HepG2 (cell line): ENCODE data around the gene NCAM2. TPM values are rescaled to one million over a fixed set of nuclear protein-coding genes. Genes with fewer than 3 reads are reported as not detected.

Experiments
- ATAC-seq: fragments of 200-7000 bp; cut with Tn5 transposase; 3 replicates; pipeline ENCODE4 v1.9.1; 2020; ENCODE audit warnings: mild to moderate bottlenecking, moderate library complexity
- BruUV-seq: library from RNA; stranded (reverse); fragments of 400-500 nt; replicated peaks from 2 replicates; lab custom pipeline; 2021; lab: Mats Ljungman, UMichigan
- CTCF ChIA-PET: fragments of 300-600 bp; formaldehyde crosslinking; extraction: SDS; loops from one replicate; lab custom pipeline; 2021; ENCODE audit warnings: low total read pairs, inconsistent platforms, low intra/inter-chr PET ratio; lab: Yijun Ruan, JAX
- POLR2A ChIA-PET: fragments of 350-600 bp; sonication (Branson Sonifier 250); formaldehyde crosslinking; loops from one replicate; lab custom pipeline; 2020; ENCODE audit warnings: antibody characterized with exemption, inconsistent platforms; lab: Yijun Ruan, JAX
- DNase-seq: peaks from one replicate; pipeline ENCODE4 v3.0.0-alpha.2; 2015; ENCODE audit warnings: low spot score
- FAIRE-seq: peaks from 3 replicates; lab custom pipeline; 2011; peaks lifted over from hg19 to GRCh38; lab: Jason Lieb, UNC
- H2AFZ ChIP-seq: one replicate; pipeline ENCODE4 v1.6.1; 2011; ENCODE audit warnings: low read length, inconsistent platforms
- H3K27ac ChIP-seq: fragments of 300-600 bp; 3 replicates; pipeline ENCODE4 v1.8.0; 2011; ENCODE audit warnings: mixed run types, mild to moderate bottlenecking, mixed read lengths, low read length, inconsistent platforms; ENCODE audit not compliant: insufficient read depth; ENCODE audit errors: extremely low read length
- H3K27me3 ChIP-seq, 2 experiments: fragments of 200-600 bp in 1 of 2; 2 replicates in 1 of 2; 3 replicates in 1 of 2; pipeline versions ENCODE4 v1.6.0 to v1.8.0; 2011; ENCODE audit warnings: low read length in 2 of 2, mild to moderate bottlenecking in 2 of 2, moderate library complexity in 2 of 2, inconsistent platforms in 1 of 2; ENCODE audit not compliant: insufficient read depth in 2 of 2, control insufficient read depth in 1 of 2
- H3K36me3 ChIP-seq, 2 experiments: fragments of 200-600 bp in 1 of 2; replicated peaks in 1 of 2; 2 replicates in 1 of 2; 3 replicates in 1 of 2; pipeline versions ENCODE4 v1.5.1 to v1.8.0; 2011; ENCODE audit warnings: low read length in 2 of 2, inconsistent platforms in 1 of 2; ENCODE audit not compliant: insufficient read depth in 2 of 2, control insufficient read depth in 1 of 2
- H3K4me1 ChIP-seq: 2 replicates; pipeline ENCODE4 v1.5.1; 2012; ENCODE audit warnings: low read length, inconsistent platforms; ENCODE audit not compliant: insufficient read depth
- H3K4me2 ChIP-seq: 2 replicates; pipeline ENCODE4 v1.6.0; 2011; ENCODE audit warnings: low read depth, low read length, inconsistent platforms
- H3K4me3 ChIP-seq, 3 experiments: fragments of 200-600 bp in 1 of 3; sonication (generic), shearing (Covaris generic) in 1 of 3; replicated peaks in 1 of 3; 2 replicates each; pipeline ENCODE4 v1.5.1; 2011 to 2016; ENCODE audit warnings: low read length in 3 of 3, inconsistent platforms in 2 of 3, low read depth in 2 of 3, mild to moderate bottlenecking in 2 of 3, control low read depth in 1 of 3, mixed read lengths in 1 of 3; ENCODE audit not compliant: insufficient read depth in 1 of 3
- H3K79me2 ChIP-seq: one replicate; pipeline ENCODE4 v1.6.1; 2011; ENCODE audit warnings: low read length, inconsistent platforms; ENCODE audit not compliant: insufficient read depth
- H3K9ac ChIP-seq: 2 replicates; pipeline ENCODE4 v1.6.0; 2011; ENCODE audit warnings: mild to moderate bottlenecking, low read depth, low read length, inconsistent platforms; ENCODE audit not compliant: insufficient read depth
- H3K9me3 ChIP-seq: 2 replicates; pipeline ENCODE4 v1.5.1; 2012; ENCODE audit warnings: mild to moderate bottlenecking, low read length
- H4K20me1 ChIP-seq: 2 replicates; pipeline ENCODE4 v1.6.0; 2011; ENCODE audit warnings: inconsistent platforms, mild to moderate bottlenecking, low read length, moderate library complexity; ENCODE audit not compliant: insufficient read depth
- HHEX ChIP-seq: IDR thresholded peaks from 2 replicates; pipeline ENCODE4 v1.6.1; 2016; ENCODE audit warnings: control low read depth
- HNF4A ChIP-seq: sonication (generic); formaldehyde crosslinking; IDR thresholded peaks from 2 replicates; pipeline ENCODE4 v1.4.0; 2020; ENCODE audit warnings: missing genetic modification reagents
- HNRNPLL ChIP-seq: fragments of 200-400 bp; formaldehyde crosslinking; IDR thresholded peaks from 2 replicates; pipeline ENCODE4 v1.6.1; 2017; ENCODE audit warnings: mild to moderate bottlenecking, low read depth, low read length; ENCODE audit not compliant: poor library complexity, severe bottlenecking
- KLF6 ChIP-seq: IDR thresholded peaks from 2 replicates; pipeline ENCODE4 v1.8.0; 2016; ENCODE audit warnings: missing biosample characterization, missing genetic modification reagents
- TRIM24 ChIP-seq: sonication (generic); formaldehyde crosslinking; IDR thresholded peaks from 2 replicates; pipeline ENCODE4 v1.8.0; 2022; ENCODE audit warnings: mild to moderate bottlenecking, missing genetic modification reagents
- ZNF577 ChIP-seq: sonication (generic); formaldehyde crosslinking; IDR thresholded peaks from 2 replicates; pipeline ENCODE4 v1.4.0; 2020; ENCODE audit warnings: mild to moderate bottlenecking, low read depth, missing genetic modification reagents, borderline replicate concordance
- ZNF768 ChIP-seq: sonication (generic); formaldehyde crosslinking; IDR thresholded peaks from 2 replicates; pipeline ENCODE4 v1.4.0; 2020; ENCODE audit warnings: missing genetic modification reagents
- ZNF788 ChIP-seq: sonication (generic); formaldehyde crosslinking; IDR thresholded peaks from 2 replicates; pipeline ENCODE4 v1.5.0; 2020; ENCODE audit warnings: mild to moderate bottlenecking, missing genetic modification reagents, borderline replicate concordance
- ZSCAN20 ChIP-seq: sonication (generic); formaldehyde crosslinking; IDR thresholded peaks from 2 replicates; pipeline ENCODE4 v1.4.0; 2020; ENCODE audit warnings: missing genetic modification reagents, mild to moderate bottlenecking, borderline replicate concordance
- WGBS: methylation state at CpG from one replicate; pipeline ENCODE4 v1.1.6; 2017; ENCODE audit warnings: low lambda C conversion rate; 5-methylcytosine and 5-hydroxymethylcytosine counted together
- in situ Hi-C: cut with HindIII; loops from 2 replicates; pipeline ENCODE4 v1.10.0; 2017; ENCODE audit warnings: low pct_unique_long_range_greater_than_20kb; ENCODE audit not compliant: extremely low pct_ligation_motif_present
- intact Hi-C: fragments of 100-400 bp; cut with micrococcal nuclease; formaldehyde crosslinking; loops from one replicate; pipeline ENCODE4 v1.10.0; 2022; ENCODE audit not compliant: unreplicated experiment
- polyA plus RNA-seq, 8 experiments: library from polyadenylated mRNA; depleted of rRNA in 3 of 8; stranded (reverse) in 7 of 8; unstranded in 1 of 8; fragments of >200 nt; fragmentation: Illumina TruSeq in 4 of 8; extraction: Trizol in 4 of 8; gene quantifications; 2 replicates each; pipeline versions ENCODE4 v1.2.1 to v1.2.3, GENCODE V29; 2011 to 2016; ENCODE audit warnings: low read depth in 4 of 8, missing spikeins in 1 of 8, mixed read lengths in 1 of 8; ENCODE audit not compliant: insufficient read depth in 1 of 8
- total RNA-seq, 5 experiments: library from RNA; depleted of rRNA; stranded (reverse); fragments of >200 nt; fragmentation: Illumina TruSeq; extraction: Trizol; gene quantifications; 2 replicates each; pipeline ENCODE4 v1.2.3, GENCODE V29; 2016; ENCODE audit warnings: low read depth in 1 of 5
- TF ChIP-seq, protein P1 (sequence below): sonication (generic); formaldehyde crosslinking; IDR thresholded peaks from 2 replicates; pipeline ENCODE4 v1.4.0; 2020; ENCODE audit warnings: missing genetic modification reagents, mild to moderate bottlenecking, borderline replicate concordance
- TF ChIP-seq, protein P2 (sequence below): sonication (generic); formaldehyde crosslinking; IDR thresholded peaks from 2 replicates; pipeline ENCODE4 v1.8.1; 2022; ENCODE audit warnings: low read depth, mild to moderate bottlenecking, missing genetic modification reagents
- TF ChIP-seq, protein P3 (sequence below): sonication (generic); formaldehyde crosslinking; IDR thresholded peaks from 2 replicates; pipeline ENCODE4 v1.5.0; 2020; ENCODE audit warnings: mild to moderate bottlenecking, missing genetic modification reagents, borderline replicate concordance
- TF ChIP-seq, protein P4 (sequence below): sonication (generic); formaldehyde crosslinking; IDR thresholded peaks from 2 replicates; pipeline ENCODE4 v1.4.0; 2020; ENCODE audit warnings: mild to moderate bottlenecking, missing genetic modification reagents, borderline replicate concordance

Gene NCAM2
- total and polyA plus RNA-seq, 2 of the 13 experiments (the other 11 are each of a cell fraction or from before 2014, with no cell fraction given): not detected

DNA sequence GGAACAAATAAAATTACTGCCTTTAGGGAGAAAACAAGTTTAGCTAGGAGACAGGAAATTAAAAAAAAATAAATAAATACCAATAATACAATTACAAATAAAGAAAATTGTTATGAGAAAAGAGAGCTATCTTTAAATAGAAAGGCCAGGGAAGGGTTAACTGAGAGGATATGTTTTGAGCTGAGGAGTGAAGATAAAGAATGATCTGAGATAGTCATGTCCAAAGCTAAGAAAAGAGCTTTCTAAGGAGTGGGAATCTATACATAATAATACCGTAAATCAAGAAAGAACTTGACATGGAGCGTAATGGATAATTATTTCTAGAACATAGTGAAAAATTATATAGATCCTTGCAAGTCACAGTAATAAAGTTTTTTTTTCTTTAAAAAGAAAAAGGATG is 176.5 kb downstream of the NCAM2 start:
- in situ Hi-C loops (no loop called here), intact Hi-C loops (no loop called here)
- H3K4me1 ChIP-seq: no peaks in the 10 kb centered on the region
- no TSS peak for BruUV-seq
- no peak overlapping the region for H3K4me3 ChIP-seq
- no peaks in the 10 kb centered on the region for H3K79me2 ChIP-seq
- no peaks in the 10 kb centered on the region for H4K20me1 ChIP-seq
- WGBS: 27% methylated on average over 2 of the region's 2 CpGs
- ATAC-seq (no peak), DNase-seq (no peak), FAIRE-seq (no peak)
- no peaks in the 10 kb centered on the region for H3K36me3 ChIP-seq
- no peak overlapping the region for H3K4me2 ChIP-seq
- H3K27me3 ChIP-seq: no peaks in the 10 kb centered on the region
- no peak overlapping the region for H3K27ac ChIP-seq
- ChIA-PET CTCF (no interaction called here), POLR2A (no interaction called here)
- H3K9me3 ChIP-seq: peaks cover 45% of the 10 kb centered on the region
- no peak overlapping the region for H2AFZ ChIP-seq
- H3K9ac ChIP-seq: no peak overlapping the region
- no peak for TF ChIP-seq HNRNPLL
- TF ChIP-seq, protein P1, sequence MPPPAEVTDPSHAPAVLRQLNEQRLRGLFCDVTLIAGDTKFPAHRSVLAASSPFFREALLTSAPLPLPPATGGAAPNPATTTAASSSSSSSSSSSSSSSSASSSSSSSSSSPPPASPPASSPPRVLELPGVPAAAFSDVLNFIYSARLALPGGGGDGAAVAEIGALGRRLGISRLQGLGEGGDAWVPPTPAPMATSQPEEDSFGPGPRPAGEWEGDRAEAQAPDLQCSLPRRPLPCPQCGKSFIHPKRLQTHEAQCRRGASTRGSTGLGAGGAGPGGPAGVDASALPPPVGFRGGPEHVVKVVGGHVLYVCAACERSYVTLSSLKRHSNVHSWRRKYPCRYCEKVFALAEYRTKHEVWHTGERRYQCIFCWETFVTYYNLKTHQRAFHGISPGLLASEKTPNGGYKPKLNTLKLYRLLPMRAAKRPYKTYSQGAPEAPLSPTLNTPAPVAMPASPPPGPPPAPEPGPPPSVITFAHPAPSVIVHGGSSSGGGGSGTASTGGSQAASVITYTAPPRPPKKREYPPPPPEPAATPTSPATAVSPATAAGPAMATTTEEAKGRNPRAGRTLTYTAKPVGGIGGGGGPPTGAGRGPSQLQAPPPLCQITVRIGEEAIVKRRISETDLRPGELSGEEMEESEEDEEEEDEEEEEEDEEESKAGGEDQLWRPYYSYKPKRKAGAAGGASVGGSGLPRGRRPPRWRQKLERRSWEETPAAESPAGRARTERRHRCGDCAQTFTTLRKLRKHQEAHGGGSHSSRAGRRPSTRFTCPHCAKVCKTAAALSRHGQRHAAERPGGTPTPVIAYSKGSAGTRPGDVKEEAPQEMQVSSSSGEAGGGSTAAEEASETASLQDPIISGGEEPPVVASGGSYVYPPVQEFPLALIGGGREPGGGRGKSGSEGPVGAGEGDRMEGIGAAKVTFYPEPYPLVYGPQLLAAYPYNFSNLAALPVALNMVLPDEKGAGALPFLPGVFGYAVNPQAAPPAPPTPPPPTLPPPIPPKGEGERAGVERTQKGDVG (CRISPR knock-in tag): no peak
- TF ChIP-seq HHEX (CRISPR knock-in tag): no peak
- no peak for TF ChIP-seq KLF6
- TF ChIP-seq, protein P2, sequence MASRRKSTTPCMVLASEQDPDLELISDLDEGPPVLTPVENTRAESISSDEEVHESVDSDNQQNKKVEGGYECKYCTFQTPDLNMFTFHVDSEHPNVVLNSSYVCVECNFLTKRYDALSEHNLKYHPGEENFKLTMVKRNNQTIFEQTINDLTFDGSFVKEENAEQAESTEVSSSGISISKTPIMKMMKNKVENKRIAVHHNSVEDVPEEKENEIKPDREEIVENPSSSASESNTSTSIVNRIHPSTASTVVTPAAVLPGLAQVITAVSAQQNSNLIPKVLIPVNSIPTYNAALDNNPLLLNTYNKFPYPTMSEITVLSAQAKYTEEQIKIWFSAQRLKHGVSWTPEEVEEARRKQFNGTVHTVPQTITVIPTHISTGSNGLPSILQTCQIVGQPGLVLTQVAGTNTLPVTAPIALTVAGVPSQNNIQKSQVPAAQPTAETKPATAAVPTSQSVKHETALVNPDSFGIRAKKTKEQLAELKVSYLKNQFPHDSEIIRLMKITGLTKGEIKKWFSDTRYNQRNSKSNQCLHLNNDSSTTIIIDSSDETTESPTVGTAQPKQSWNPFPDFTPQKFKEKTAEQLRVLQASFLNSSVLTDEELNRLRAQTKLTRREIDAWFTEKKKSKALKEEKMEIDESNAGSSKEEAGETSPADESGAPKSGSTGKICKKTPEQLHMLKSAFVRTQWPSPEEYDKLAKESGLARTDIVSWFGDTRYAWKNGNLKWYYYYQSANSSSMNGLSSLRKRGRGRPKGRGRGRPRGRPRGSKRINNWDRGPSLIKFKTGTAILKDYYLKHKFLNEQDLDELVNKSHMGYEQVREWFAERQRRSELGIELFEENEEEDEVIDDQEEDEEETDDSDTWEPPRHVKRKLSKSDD (CRISPR knock-in tag): no peak
- TF ChIP-seq HNF4A: no peak
- no peak for TF ChIP-seq ZSCAN20 (CRISPR knock-in tag)
- TF ChIP-seq ZNF788 (CRISPR knock-in tag): no peak
- TF ChIP-seq, protein P3, sequence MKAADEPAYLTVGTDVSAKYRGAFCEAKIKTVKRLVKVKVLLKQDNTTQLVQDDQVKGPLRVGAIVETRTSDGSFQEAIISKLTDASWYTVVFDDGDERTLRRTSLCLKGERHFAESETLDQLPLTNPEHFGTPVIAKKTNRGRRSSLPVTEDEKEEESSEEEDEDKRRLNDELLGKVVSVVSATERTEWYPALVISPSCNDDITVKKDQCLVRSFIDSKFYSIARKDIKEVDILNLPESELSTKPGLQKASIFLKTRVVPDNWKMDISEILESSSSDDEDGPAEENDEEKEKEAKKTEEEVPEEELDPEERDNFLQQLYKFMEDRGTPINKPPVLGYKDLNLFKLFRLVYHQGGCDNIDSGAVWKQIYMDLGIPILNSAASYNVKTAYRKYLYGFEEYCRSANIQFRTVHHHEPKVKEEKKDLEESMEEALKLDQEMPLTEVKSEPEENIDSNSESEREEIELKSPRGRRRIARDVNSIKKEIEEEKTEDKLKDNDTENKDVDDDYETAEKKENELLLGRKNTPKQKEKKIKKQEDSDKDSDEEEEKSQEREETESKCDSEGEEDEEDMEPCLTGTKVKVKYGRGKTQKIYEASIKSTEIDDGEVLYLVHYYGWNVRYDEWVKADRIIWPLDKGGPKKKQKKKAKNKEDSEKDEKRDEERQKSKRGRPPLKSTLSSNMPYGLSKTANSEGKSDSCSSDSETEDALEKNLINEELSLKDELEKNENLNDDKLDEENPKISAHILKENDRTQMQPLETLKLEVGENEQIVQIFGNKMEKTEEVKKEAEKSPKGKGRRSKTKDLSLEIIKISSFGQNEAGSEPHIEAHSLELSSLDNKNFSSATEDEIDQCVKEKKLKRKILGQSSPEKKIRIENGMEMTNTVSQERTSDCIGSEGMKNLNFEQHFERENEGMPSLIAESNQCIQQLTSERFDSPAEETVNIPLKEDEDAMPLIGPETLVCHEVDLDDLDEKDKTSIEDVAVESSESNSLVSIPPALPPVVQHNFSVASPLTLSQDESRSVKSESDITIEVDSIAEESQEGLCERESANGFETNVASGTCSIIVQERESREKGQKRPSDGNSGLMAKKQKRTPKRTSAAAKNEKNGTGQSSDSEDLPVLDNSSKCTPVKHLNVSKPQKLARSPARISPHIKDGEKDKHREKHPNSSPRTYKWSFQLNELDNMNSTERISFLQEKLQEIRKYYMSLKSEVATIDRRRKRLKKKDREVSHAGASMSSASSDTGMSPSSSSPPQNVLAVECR (CRISPR knock-in tag): no peak
- no peak for TF ChIP-seq ZNF577 (CRISPR knock-in tag)
- TF ChIP-seq TRIM24: no peak
- TF ChIP-seq, protein P4, sequence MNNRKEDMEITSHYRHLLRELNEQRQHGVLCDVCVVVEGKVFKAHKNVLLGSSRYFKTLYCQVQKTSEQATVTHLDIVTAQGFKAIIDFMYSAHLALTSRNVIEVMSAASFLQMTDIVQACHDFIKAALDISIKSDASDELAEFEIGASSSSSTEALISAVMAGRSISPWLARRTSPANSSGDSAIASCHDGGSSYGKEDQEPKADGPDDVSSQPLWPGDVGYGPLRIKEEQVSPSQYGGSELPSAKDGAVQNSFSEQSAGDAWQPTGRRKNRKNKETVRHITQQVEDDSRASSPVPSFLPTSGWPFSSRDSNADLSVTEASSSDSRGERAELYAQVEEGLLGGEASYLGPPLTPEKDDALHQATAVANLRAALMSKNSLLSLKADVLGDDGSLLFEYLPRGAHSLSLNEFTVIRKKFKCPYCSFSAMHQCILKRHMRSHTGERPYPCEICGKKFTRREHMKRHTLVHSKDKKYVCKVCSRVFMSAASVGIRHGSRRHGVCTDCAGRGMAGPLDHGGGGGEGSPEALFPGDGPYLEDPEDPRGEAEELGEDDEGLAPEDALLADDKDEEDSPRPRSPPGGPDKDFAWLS (CRISPR knock-in tag): no peak
- TF ChIP-seq ZNF768 (CRISPR knock-in tag): no peak
